Ishikawa (cell line): Measurements from ENCODE around the gene ST6GALNAC4.

Experiments used
- EGR1 ChIP-seq: IDR thresholded peaks from 2 replicates; pipeline ENCODE4 v1.6.1; 2012
- EP300 ChIP-seq: IDR thresholded peaks from 2 replicates; pipeline ENCODE4 v1.6.1; 2012; ENCODE audit warnings: borderline replicate concordance
- TAF1 ChIP-seq: IDR thresholded peaks from 2 replicates; pipeline ENCODE4 v1.6.1; 2012; ENCODE audit warnings: low read depth, mild to moderate bottlenecking

GRCh38 chr9:127929625-127929979 lies 12.8 kb upstream of the ST6GALNAC4 start:
- no peak for TF ChIP-seq EGR1
- no peak for TF ChIP-seq TAF1
- TF ChIP-seq EP300, result no peak
